Sciatic nerve (tissue), 2 donors: ENCODE results near the gene SOX3. TPM values are rescaled to one million over a fixed set of nuclear protein-coding genes. Genes with fewer than 3 reads are reported as not detected.

Experiments used
- ATAC-seq: fragments of 200-7000 bp; cut with Tn5 transposase; one replicate; pipeline ENCODE4 v1.9.1; 2020; ENCODE audit warnings: mild to moderate bottlenecking, moderate library complexity
- DNase-seq: peaks from one replicate; pipeline ENCODE4 v3.0.0-alpha.2; 2020; ENCODE audit warnings: low spot score
- intact Hi-C: fragments of 100-400 bp; cut with DNase I; formaldehyde crosslinking; loops from one replicate; pipeline ENCODE4 v1.14.2; 2022
- total RNA-seq: library from RNA; stranded (reverse); fragmentation: NEBNext Ultra II Directional; extraction: Animal tissue kit (Norgen Biotek cat#: 25700); gene quantifications from one replicate; pipeline ENCODE4 v1.2.1, GENCODE V29; 2021
- donor health status: DM: no; HTN: no; CAD: no.
- donor health status: DM: no; HTN: no; CAD: no.

SOX3 gene
- not detected for total RNA-seq

- ATAC-seq (no peak), DNase-seq (no peak)
- intact Hi-C loops = no loop called here
Measured at GRCh38 chrX:140504371-140505324, at the start of gene SOX3. TSS of gene SOX3 (minus strand) at chrX:140505069. CDS start at chrX:140505060, 9 bp downstream.

- intact Hi-C loops = no loop called here
- DNase-seq (no peak), ATAC-seq (no peak)
Measured at GRCh38 chrX:140548985-140549384, 44.1 kb upstream of the SOX3 start.

GRCh38 chrX:140526171-140526570 is 21.3 kb upstream of the SOX3 start:
- ATAC-seq = no peak
- intact Hi-C loops = no loop called here

GRCh38 chrX:140525448-140525847 is 20.6 kb upstream of the SOX3 start:
- no peak for ATAC-seq
- no peak for DNase-seq
- intact Hi-C loops = no loop called here

More at GRCh38 chrX:140526171-140526570, 21.3 kb upstream of the SOX3 start:
- DNase-seq = no peak

- no peak for ATAC-seq
- intact Hi-C loops = no loop called here
- no peak for DNase-seq
Measured at GRCh38 chrX:140524556-140524955, 19.7 kb upstream of the SOX3 start.

GRCh38 chrX:140521393-140521792 is 16.5 kb upstream of the SOX3 start:
- no peak for DNase-seq
- intact Hi-C loops = no loop called here

GRCh38 chrX:140514554-140514953 is 9.7 kb upstream of the SOX3 start:
- ATAC-seq (no peak), DNase-seq (no peak)
- intact Hi-C loops = no loop called here

More at GRCh38 chrX:140521393-140521792, 16.5 kb upstream of the SOX3 start:
- no peak for ATAC-seq

- intact Hi-C loops = no loop called here
- no peak for ATAC-seq
- DNase-seq = no peak
Measured at GRCh38 chrX:140510895-140511295, 6.0 kb upstream of the SOX3 start.

GRCh38 chrX:140510306-140510676 is 5.4 kb upstream of the SOX3 start:
- ATAC-seq = no peak
- DNase-seq = no peak
- intact Hi-C loops = no loop called here

- no peak for ATAC-seq
Measured at GRCh38 chrX:140509468-140510305, 4.8 kb upstream of the SOX3 start.

GRCh38 chrX:140508958-140509357 is 4.1 kb upstream of the SOX3 start:
- no peak for ATAC-seq
- no peak for DNase-seq
- intact Hi-C loops = no loop called here

More at GRCh38 chrX:140509468-140510305, 4.8 kb upstream of the SOX3 start:
- no peak for DNase-seq
- intact Hi-C loops = no loop called here

- ATAC-seq (no peak), DNase-seq (no peak)
- intact Hi-C loops = no loop called here
Measured at GRCh38 chrX:140507982-140508305, 3.1 kb upstream of the SOX3 start.

GRCh38 chrX:140507223-140507981 is 2.5 kb upstream of the SOX3 start:
- DNase-seq (no peak), ATAC-seq (no peak)
- intact Hi-C loops = no loop called here

- ATAC-seq (no peak), DNase-seq (no peak)
- intact Hi-C loops = no loop called here
Measured at GRCh38 chrX:140505421-140506337, 810 bp upstream of the SOX3 start.

- no peak for ATAC-seq
- intact Hi-C loops = no loop called here
- no peak for DNase-seq
Measured at GRCh38 chrX:140503714-140504351, 1.0 kb downstream of the SOX3 start.

- DNase-seq = no peak
- intact Hi-C loops = no loop called here
- ATAC-seq = no peak
Measured at GRCh38 chrX:140503238-140503601, 1.6 kb downstream of the SOX3 start.

- ATAC-seq (no peak), DNase-seq (no peak)
- intact Hi-C loops = no loop called here
Measured at GRCh38 chrX:140502491-140503237, 2.2 kb downstream of the SOX3 start.
